Esophagus squamous epithelium (tissue), 5 donors: Measurements from ENCODE around the gene KCNQ1. TPM values are rescaled to one million over a fixed set of nuclear protein-coding genes. Genes with fewer than 3 reads are reported as not detected.

ENCODE experiments used
- DNase-seq: peaks from one replicate; lab custom pipeline; 2025; lab: John Stamatoyannopoulos, UW
- H3K27ac ChIP-seq, 4 donors: fragments of 200-600 bp; sonication (generic); one replicate each; pipeline ENCODE4 v1.5.1; 2016 to 2019; ENCODE audit warnings: mild to moderate bottlenecking in 1 of 4
- H3K27me3 ChIP-seq, 4 donors: fragments of 200-600 bp; sonication (generic); 1 replicate in 3 of 4; 2 replicates in 1 of 4; pipeline versions ENCODE4 v1.5.1 to v1.6.0; 2017 to 2021; ENCODE audit warnings: antibody characterized with exemption in 1 of 4
- H3K36me3 ChIP-seq, 3 donors: fragments of 200-600 bp; sonication (generic); one replicate each; pipeline ENCODE4 v1.5.1; 2016 to 2019
- H3K4me1 ChIP-seq, 3 donors: fragments of 200-600 bp; sonication (generic); one replicate each; pipeline ENCODE4 v1.5.1; 2017 to 2019
- H3K4me3 ChIP-seq, 4 donors: fragments of 200-600 bp; sonication (generic); 1 replicate in 3 of 4; 2 replicates in 1 of 4; pipeline ENCODE4 v1.5.1; 2016 to 2019; ENCODE audit warnings: mild to moderate bottlenecking in 2 of 4, moderate library complexity in 1 of 4
- H3K9me3 ChIP-seq, 3 donors: fragments of 200-600 bp; sonication (generic); one replicate each; pipeline ENCODE4 v1.5.1; 2016 to 2019
- CTCF ChIP-seq, 6 experiments: fragments of 450-650 bp in 4 of 6; fragments of 200-600 bp in 2 of 6; sonication (generic) in 2 of 6; IDR thresholded peaks; one replicate each; pipeline ENCODE4 v1.5.1; 2016 to 2019; ENCODE audit warnings: antibody characterized with exemption in 6 of 6, mild to moderate bottlenecking in 4 of 6, moderate library complexity in 4 of 6
- POLR2A ChIP-seq, 4 donors: fragments of 450-650 bp; IDR thresholded peaks; one replicate each; pipeline ENCODE4 v1.6.1; 2017; ENCODE audit warnings: antibody characterized with exemption in 4 of 4, mild to moderate bottlenecking in 4 of 4, moderate library complexity in 3 of 4
- WGBS, 2 donors: methylation state at CpG; one replicate each; pipeline ENCODE4 v1.1.5; 2018; 5-methylcytosine and 5-hydroxymethylcytosine counted together
- intact Hi-C: fragments of 100-400 bp; cut with DNase I; formaldehyde crosslinking; loops from one replicate; pipeline ENCODE4 v1.15.0; 2022
- total RNA-seq, 4 donors: library from RNA; depleted of rRNA; stranded (reverse); fragments of >200 nt; gene quantifications; one replicate each; pipeline ENCODE4 v1.1.0, GENCODE V29; 2016
- donor health status: DM: yes; HTN: yes; CAD: no.

Gene KCNQ1
- total RNA-seq, 4 donors from 2014 or later = 0.61 to 3.1 (median 0.72) TPM

DNA sequence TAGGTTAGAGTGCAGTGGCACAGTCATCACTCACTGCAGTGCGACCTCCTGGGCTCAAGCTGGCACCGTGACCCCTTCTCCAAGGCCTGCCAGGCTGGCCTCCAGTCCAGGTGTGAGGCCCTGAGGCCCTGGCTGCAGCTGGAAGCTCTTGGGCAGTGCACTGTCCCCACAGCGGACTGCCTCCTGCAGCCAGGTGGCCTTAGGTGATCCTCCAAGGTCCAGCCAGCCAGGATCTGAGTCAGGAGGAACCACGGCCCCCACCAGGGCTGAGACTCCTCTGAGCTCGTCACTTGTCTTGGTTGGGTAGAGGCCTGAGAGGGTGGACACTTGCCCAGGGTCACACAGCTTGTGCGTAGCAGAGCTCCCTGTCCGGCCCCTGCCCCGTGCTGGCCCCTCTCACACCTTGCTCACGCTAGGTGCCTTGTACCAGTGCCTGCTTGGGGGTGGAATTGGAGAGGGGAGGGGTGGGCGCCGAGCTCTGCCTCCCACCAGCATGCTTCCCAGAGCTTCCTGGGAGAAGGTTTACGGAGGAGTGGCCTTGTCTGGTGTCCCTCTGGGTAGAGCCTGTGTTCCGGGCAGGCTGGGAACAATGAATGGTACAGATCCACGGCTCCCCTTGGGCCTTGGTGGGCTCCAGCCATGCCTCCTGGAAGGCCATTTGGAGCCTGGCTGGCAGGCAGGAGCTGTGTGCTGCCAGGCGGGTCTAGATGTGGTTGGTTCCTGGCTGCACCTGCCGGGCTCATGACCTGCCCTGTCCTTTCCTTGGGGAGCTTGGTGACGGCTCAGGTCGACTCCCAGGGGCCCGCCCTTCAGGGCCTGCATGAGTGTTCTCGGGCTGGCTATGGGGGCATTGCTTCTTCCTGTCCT, 20.6 kb downstream of the KCNQ1 start:
- H3K4me1 ChIP-seq = peaks cover 0 to 12% (median 0%) of the 10 kb centered on the region in 3 donors
- no peak overlapping the region for H3K27ac ChIP-seq
- no peaks in the 10 kb centered on the region for H3K9me3 ChIP-seq
- 92 to 100% methylated on average over 1 to 4 of the region's 20 CpGs for WGBS, 2 donors
- TF ChIP-seq CTCF (IDR thresholded peaks at IDR 0.05) (no peak), POLR2A (IDR thresholded peaks at IDR 0.05) (no peak)
- H3K27me3 ChIP-seq = peaks cover 0 to 2% (median 0%) of the 10 kb centered on the region in 4 donors
- no peak for DNase-seq
- no peaks in the 10 kb centered on the region for H3K36me3 ChIP-seq
- intact Hi-C loops = no loop called here
- H3K4me3 ChIP-seq = no peak overlapping the region

GRCh38 chr11:2466069-2466801, 21.4 kb downstream of the KCNQ1 start:
- TF ChIP-seq CTCF (IDR thresholded peaks at IDR 0.05) (no peak), POLR2A (IDR thresholded peaks at IDR 0.05) (no peak)
- DNase-seq = no peak
- peaks cover 0 to 12% (median 0%) of the 10 kb centered on the region in 3 donors for H3K4me1 ChIP-seq
- no peak overlapping the region for H3K4me3 ChIP-seq
- intact Hi-C loops = no loop called here
- no peak overlapping the region for H3K27ac ChIP-seq
- H3K36me3 ChIP-seq = no peaks in the 10 kb centered on the region
- WGBS, 2 donors = no CpG with 5 or more reads among the region's 9 CpGs
- H3K9me3 ChIP-seq = no peaks in the 10 kb centered on the region
- peaks cover 0 to 10% (median 0%) of the 10 kb centered on the region in 4 donors for H3K27me3 ChIP-seq

DNA sequence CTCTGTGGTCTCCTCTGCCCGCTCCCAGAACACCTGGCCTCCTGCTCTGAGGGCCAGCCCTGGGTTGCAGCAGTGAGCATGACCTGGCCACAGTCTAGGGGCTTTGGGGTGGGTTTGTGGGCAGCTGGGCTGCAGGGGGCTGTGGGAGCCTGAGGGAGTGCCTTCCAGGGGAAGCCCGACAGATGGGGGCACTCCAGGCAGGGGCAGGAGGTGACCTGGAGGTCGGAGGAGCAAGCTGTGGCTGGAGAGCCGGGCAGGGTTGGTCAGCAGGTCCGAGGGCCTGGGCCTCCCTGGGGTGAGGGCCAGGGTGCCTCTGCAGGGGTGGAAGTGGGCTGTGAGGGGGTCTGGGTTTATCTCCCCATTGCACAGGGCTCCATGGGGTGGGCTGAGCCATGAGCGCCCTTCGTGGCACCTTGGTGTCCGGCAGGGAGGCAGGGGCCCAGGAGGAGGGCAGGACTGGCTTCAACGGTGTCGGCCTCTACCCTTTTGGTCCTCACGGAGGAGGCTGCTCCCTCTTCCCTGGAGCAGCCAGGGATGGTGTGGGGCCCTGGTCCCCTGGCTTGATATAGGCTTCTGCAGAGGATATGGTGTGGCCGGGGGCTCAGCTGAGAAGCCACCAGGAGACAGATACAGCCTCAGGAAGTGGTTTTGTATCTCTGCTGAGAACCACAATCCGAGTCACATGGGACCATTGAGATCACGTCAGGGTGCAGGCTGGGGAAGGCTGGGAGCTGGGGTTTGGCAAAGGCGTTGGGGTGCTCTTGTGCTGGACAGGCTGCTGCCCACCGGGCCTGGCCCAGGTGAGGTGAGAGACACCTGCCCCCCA, 22.3 kb downstream of the KCNQ1 start:
- Histone ChIP-seq H3K27ac (no peak overlapping the region), H3K4me1 (peaks cover 0 to 12% (median 0%) of the 10 kb centered on the region in 3 donors), H3K36me3 (no peaks in the 10 kb centered on the region), H3K9me3 (no peaks in the 10 kb centered on the region), H3K27me3 (peaks cover 0 to 11% (median 0%) of the 10 kb centered on the region in 4 donors), H3K4me3 (no peak overlapping the region)
- WGBS, 2 donors = 100% methylated on average over 2 of the region's 16 CpGs; no CpG with 5 or more reads in 1 of the 2 donors
- DNase-seq = no peak
- TF ChIP-seq POLR2A (IDR thresholded peaks at IDR 0.05) = no peak
- TF ChIP-seq CTCF (IDR thresholded peaks at IDR 0.05) = no peak
- intact Hi-C loops = no loop called here

DNA sequence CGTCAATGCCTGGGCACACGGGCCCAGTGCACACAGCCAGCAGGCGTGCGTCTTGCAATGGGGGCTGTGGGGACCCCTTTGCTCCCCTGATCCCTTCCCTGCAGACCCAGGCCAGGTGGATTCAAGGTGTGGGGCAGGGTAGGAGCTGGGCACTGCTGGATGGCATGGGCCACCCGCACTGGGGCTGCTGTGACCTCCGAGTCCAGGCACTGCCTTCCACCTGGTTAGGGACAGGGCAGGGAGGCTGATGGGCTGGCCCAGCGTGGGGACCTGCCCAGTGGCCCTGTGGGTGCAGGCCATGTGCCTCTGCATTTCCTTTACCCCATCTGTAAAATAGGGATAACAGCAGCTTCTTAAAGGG, 22.9 kb downstream of the KCNQ1 start:
- TF ChIP-seq CTCF (IDR thresholded peaks at IDR 0.05) = no peak
- DNase-seq = no peak
- Histone ChIP-seq H3K27ac (no peak overlapping the region), H3K4me3 (no peak overlapping the region), H3K36me3 (no peaks in the 10 kb centered on the region), H3K4me1 (peaks cover 0 to 12% (median 0%) of the 10 kb centered on the region in 3 donors), H3K27me3 (peaks cover 0 to 11% (median 0%) of the 10 kb centered on the region in 4 donors), H3K9me3 (no peaks in the 10 kb centered on the region)
- intact Hi-C loops = no loop called here
- WGBS, 2 donors = 70% methylated on average over 3 of the region's 7 CpGs; no CpG with 5 or more reads in 1 of the 2 donors
